ENCODE measurements around the gene PCLO. TPM values are rescaled to one million over a fixed set of nuclear protein-coding genes. Genes with fewer than 3 reads are reported as not detected.

Gene PCLO
- total RNA-seq, 3 donors from 2014 or later = 5.5 to 16.5 (median 7.1) TPM

GRCh38 chr7:83201355-83201754 is 38.7 kb upstream of the PCLO start:
- Histone ChIP-seq H3K4me1 (ENCODE audit: low read depth) (no peaks in the 10 kb centered on the region), H3K9me3 (no peaks in the 10 kb centered on the region), H3K36me3 (ENCODE audit: low read depth) (no peaks in the 10 kb centered on the region), H3K4me3 (no peak overlapping the region)
- DNase-seq = no peak
- no peak for TF ChIP-seq CTCF (IDR thresholded peaks at IDR 0.05)
- intact Hi-C loops (cut with DNase I, micrococcal nuclease) = no loop called here
- ATAC-seq = no peak

- H3K4me3 ChIP-seq = no peak overlapping the region
- no peak for TF ChIP-seq CTCF (IDR thresholded peaks at IDR 0.05)
- intact Hi-C loops (cut with DNase I, micrococcal nuclease) = no loop called here
- DNase-seq = no peak
- no peak for ATAC-seq
- H3K9me3 ChIP-seq = no peaks in the 10 kb centered on the region
- no peaks in the 10 kb centered on the region for H3K36me3 ChIP-seq (ENCODE audit: low read depth)
- no peaks in the 10 kb centered on the region for H3K4me1 ChIP-seq (ENCODE audit: low read depth)
Observed at GRCh38 chr7:83190659-83191389, 28.1 kb upstream of the PCLO start.

GRCh38 chr7:83178796-83179195 is 16.1 kb upstream of the PCLO start:
- intact Hi-C loops (cut with DNase I, micrococcal nuclease) = no loop called here
- Histone ChIP-seq H3K4me3 (no peak overlapping the region), H3K4me1 (ENCODE audit: low read depth) (no peaks in the 10 kb centered on the region), H3K9me3 (peaks cover 10% of the 10 kb centered on the region), H3K36me3 (ENCODE audit: low read depth) (no peaks in the 10 kb centered on the region)
- ATAC-seq = no peak
- no peak for DNase-seq
- no peak for TF ChIP-seq CTCF (IDR thresholded peaks at IDR 0.05)

GRCh38 chr7:83178066-83178465 is 15.4 kb upstream of the PCLO start:
- no peaks in the 10 kb centered on the region for H3K36me3 ChIP-seq (ENCODE audit: low read depth)
- DNase-seq (no peak), ATAC-seq (no peak)
- intact Hi-C loops (cut with DNase I, micrococcal nuclease) = no loop called here
- peaks cover 3% of the 10 kb centered on the region for H3K9me3 ChIP-seq
- TF ChIP-seq CTCF (IDR thresholded peaks at IDR 0.05) = no peak
- no peaks in the 10 kb centered on the region for H3K4me1 ChIP-seq (ENCODE audit: low read depth)
- no peak overlapping the region for H3K4me3 ChIP-seq

GRCh38 chr7:83173664-83174063 is 11.0 kb upstream of the PCLO start:
- Histone ChIP-seq H3K9me3 (no peaks in the 10 kb centered on the region), H3K4me1 (ENCODE audit: low read depth) (no peaks in the 10 kb centered on the region), H3K36me3 (ENCODE audit: low read depth) (no peaks in the 10 kb centered on the region), H3K4me3 (no peak overlapping the region)
- intact Hi-C loops (cut with DNase I, micrococcal nuclease) = no loop called here
- no peak for TF ChIP-seq CTCF (IDR thresholded peaks at IDR 0.05)
- ATAC-seq (no peak), DNase-seq (no peak)

- no peak for DNase-seq
- H3K36me3 ChIP-seq (ENCODE audit: low read depth) = no peaks in the 10 kb centered on the region
- no peak for ATAC-seq
- no peaks in the 10 kb centered on the region for H3K4me1 ChIP-seq (ENCODE audit: low read depth)
- intact Hi-C loops (cut with DNase I, micrococcal nuclease) = no loop called here
- H3K4me3 ChIP-seq = no peak overlapping the region
- H3K9me3 ChIP-seq = no peaks in the 10 kb centered on the region
- no peak for TF ChIP-seq CTCF (IDR thresholded peaks at IDR 0.05)
Observed at GRCh38 chr7:83166781-83167180, 4.1 kb upstream of the PCLO start.
